RPMI7951 (cell line): ENCODE measurements around the gene IL12B. TPM values are rescaled to one million over a fixed set of nuclear protein-coding genes. Genes with fewer than 3 reads are reported as not detected.
A peak's percentile ranks its signal among the peaks of the same experiment; 100 is the strongest.
"Not testable (repeated sequence)": the region's sequence is repeated elsewhere in the genome, so short reads cannot be mapped to it uniquely, and the experiment has no call there.

Source experiments
- DNase-seq: peaks from one replicate; pipeline ENCODE4 v3.0.0-alpha.2; 2012; ENCODE audit warnings: low read depth
- total RNA-seq: library from RNA; depleted of rRNA; stranded (reverse); fragments of >200 nt; shearing (Covaris generic); gene quantifications from 2 replicates; pipeline ENCODE4 v1.2.3, GENCODE V29; 2014; rRNA removed

The IL12B gene
- total RNA-seq, 1 experiment from 2014 or later: not detected

DNA sequence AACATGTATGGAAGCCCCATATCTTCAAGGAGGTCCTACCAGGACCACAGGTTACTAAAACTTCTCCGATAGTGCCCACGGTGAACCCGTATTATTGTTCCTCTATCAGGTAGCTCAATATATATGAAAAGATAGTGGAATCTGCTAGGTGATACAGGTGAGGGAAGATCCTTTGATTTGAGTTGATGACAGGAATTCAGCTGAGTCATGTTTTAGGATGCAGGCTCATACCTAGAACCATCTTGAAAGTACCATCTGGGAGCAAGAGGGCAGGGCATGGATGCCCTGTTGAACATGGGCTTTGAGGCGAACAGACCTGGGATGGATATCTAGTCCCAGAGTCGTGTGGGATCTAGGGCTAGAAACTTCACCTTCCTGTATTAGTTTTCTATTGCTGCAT is 35.4 kb downstream of the IL12B start:
- no peak for DNase-seq

DNA sequence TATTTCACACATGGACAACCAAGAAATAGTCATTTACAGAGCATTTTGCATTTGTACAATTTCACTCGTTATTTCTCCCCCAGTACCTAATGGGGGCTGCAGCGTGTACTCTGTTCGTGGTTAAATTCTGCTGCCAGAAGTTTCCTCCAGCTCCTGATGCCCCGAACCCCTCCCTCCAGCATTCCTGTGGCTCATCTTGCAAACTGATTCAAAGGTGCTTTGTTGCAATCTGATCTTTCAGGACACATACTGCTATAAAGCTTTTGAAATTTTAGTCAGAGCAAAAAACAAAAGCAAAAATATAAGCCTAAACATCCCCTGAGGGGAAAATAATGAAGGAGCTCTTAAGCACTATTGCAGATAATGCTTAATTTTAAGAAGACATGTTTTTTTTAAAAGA is 39.5 kb downstream of the IL12B start:
- peak; percentile 15 for DNase-seq

DNA sequence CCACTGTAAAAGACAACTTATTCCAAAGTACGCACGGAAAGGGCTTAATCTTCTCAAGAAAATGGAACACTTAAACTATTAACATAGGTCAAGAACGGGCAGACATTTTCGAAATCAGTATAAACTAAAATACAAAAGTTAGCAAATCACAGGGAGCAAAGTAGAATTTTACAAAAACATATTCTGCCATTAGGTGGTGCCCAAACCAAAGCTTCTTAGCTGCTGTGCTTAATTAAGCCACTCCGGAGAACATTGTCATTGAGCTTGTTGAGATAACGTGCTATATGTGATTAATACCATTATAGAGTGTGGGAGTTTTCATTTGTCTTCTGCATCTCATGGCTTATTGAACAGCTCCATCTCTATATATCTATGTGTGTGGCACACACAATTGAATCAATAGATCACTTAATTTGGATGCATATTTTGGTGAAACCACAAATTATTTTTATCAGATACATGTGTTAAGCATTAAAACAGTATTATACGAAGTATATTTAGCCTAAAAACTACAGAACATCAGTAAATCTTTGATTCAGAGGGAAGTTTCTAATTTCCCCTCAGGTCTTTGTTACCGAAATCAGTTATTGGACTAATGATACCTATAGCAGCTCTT is 43.8 kb downstream of the IL12B start:
- peak; percentile 21 for DNase-seq

DNA sequence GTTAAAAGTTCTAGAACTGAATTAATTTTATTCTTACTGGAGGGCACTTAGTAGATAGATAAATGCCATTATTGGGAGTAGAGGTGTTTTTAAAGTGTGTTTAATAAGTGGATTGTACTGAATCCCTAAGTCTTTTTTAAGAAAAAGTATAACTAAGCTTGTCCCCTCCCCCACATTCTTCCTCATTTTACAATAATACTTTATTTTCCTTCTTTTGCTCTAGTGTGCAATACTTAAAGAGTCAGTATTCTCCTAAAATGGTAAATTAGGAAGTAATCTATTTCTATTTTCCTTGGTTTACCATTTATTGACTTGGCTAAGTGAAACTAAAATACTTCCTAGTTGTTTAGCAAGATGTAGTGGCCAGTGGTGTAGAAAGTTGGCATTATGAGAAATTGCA is 55.6 kb downstream of the IL12B start:
- no peak for DNase-seq

DNA sequence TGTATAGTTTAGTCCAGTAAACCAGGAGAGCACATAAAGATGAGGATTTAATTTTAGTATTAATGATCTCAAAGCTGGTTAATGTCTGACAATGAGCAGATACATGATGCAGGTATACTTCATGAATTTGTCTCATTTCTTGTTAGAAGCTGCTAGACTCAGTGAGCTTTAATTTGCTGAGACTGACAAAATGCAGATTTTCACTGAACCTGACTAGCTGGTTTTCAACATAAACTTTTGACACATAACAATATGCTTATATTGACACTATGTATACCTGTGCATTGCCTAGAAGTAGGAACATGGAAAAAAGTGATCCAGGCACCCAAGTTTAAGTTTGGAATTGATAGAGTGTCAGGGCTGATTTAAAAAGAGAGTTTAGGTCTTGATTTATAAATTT is 56.4 kb downstream of the IL12B start:
- no peak for DNase-seq

DNA sequence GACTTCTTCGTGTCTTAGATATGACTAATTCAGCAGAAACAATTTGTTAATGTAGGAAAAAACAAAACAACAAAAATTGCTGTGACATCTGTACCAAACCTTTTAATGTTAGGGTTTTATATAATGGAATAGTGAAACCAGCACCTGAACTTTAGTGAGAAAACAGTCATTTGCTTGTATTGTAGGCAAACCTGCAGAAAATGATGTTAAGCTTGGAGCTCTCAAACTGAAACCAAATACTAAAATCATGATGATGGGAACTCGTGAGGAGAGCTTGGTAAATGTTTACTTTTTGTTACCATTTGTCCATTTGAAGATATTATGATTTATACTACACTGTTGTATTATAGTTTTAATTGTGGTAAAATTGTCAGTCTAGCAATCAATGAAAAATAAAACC is 60.6 kb downstream of the IL12B start:
- DNase-seq: no peak

DNA sequence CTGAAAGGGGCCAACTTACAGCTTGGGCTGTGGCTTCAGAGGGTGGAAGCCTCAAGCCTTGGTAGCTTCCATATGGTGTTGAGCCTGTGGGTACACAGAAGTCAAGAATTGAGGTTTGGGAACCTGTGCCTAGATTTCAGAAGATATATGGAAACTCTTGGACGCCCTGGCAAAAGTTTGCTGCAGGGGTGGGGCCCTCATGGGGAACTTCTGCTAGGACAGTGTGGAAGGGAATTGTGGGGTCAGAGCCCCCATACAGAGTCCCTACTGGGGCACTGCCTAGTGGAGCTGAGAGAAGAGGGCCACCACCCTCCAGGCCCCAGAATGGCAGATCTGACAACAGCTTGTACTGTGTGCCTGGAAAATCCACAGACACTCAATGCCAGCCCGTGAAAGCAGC is 63.5 kb downstream of the IL12B start:
- DNase-seq: not testable (repeated sequence)

Other genes starting within 250 kb of the IL12B start
- not detected in 2 replicates for gene EBF1, start 230.6 kb downstream of the IL12B start, total RNA-seq
- 36.3 and 38.3 TPM in 2 replicates for gene RNF145, start 120.9 kb downstream of the IL12B start, total RNA-seq
- 29.2 and 42.3 TPM in 2 replicates for gene UBLCP1, start 67.2 kb downstream of the IL12B start, total RNA-seq